GM13977 (cell line): ENCODE results near the gene HJURP.

ENCODE experiments used
- DNase-seq: peaks from one replicate; pipeline ENCODE4 v3.0.0; 2012; ENCODE audit warnings: low spot score
- CTCF ChIP-seq: IDR thresholded peaks from 2 replicates; pipeline ENCODE4 v1.5.1; 2012; ENCODE audit warnings: mild to moderate bottlenecking, control low read depth; ENCODE audit not compliant: insufficient read depth; ENCODE audit errors: extremely low read depth, missing control alignments
- in situ Hi-C: fragments of 300-500 bp; cut with MboI; formaldehyde crosslinking; loops from one replicate; pipeline ENCODE4 v1.12.0; 2022; ENCODE audit warnings: low sequenced_read_pairs, low pct_unique_long_range_greater_than_20kb, mixed read lengths, inconsistent platforms; ENCODE audit not compliant: unreplicated experiment

The HJURP gene

GRCh38 chr2:233801357-233802131, 52.8 kb downstream of the HJURP start:
- TF ChIP-seq CTCF, result peak; percentile 5
- in situ Hi-C loops, result no loop called here
- no peak for DNase-seq

GRCh38 chr2:233800208-233800607, 54.1 kb downstream of the HJURP start:
- TF ChIP-seq CTCF, result no peak
- in situ Hi-C loops, result no loop called here

GRCh38 chr2:233799716-233800115, 54.6 kb downstream of the HJURP start:
- in situ Hi-C loops, result no loop called here
- no peak for DNase-seq
- TF ChIP-seq CTCF, result no peak

More at GRCh38 chr2:233800208-233800607, 54.1 kb downstream of the HJURP start:
- DNase-seq, result no peak

- no peak for TF ChIP-seq CTCF
- no peak for DNase-seq
- in situ Hi-C loops, result no loop called here
Observed at GRCh38 chr2:233799087-233799665, 55.2 kb downstream of the HJURP start.

- TF ChIP-seq CTCF, result no peak
- in situ Hi-C loops, result no loop called here
- DNase-seq, result no peak
Observed at GRCh38 chr2:233798335-233799086, 55.8 kb downstream of the HJURP start.

GRCh38 chr2:233796254-233796653, 58.1 kb downstream of the HJURP start:
- in situ Hi-C loops, result no loop called here
- DNase-seq, result no peak
- no peak for TF ChIP-seq CTCF
